B cell (primary cell): Measurements from ENCODE around the gene OR8K1. TPM values are rescaled to one million over a fixed set of nuclear protein-coding genes. Genes with fewer than 3 reads are reported as not detected.

ENCODE experiments used
- ATAC-seq: fragments of 200-7000 bp; cut with Tn5 transposase; one replicate; pipeline ENCODE4 v1.10.0; 2021; ENCODE audit warnings: low read depth, mild to moderate bottlenecking, moderate number of reproducible peaks, moderate library complexity
- CTCF ChIA-PET: fragments of 350-600 bp; sonication (Branson Sonifier 250); formaldehyde crosslinking; loops from one replicate; lab custom pipeline; 2021; ENCODE audit warnings: antibody characterized with exemption, inconsistent platforms; lab: Charles Lee
- POLR2A ChIA-PET: fragments of 350-600 bp; sonication (Branson Sonifier 250); formaldehyde crosslinking; loops from one replicate; lab custom pipeline; 2021; ENCODE audit warnings: antibody characterized with exemption; lab: Charles Lee
- DNase-seq: peaks from one replicate; pipeline ENCODE4 v3.0.0; 2013
- H2AFZ ChIP-seq: 2 replicates; pipeline ENCODE4 v1.6.1; 2012; ENCODE audit warnings: mild to moderate bottlenecking, low read depth, low read length; ENCODE audit not compliant: insufficient read depth, poor library complexity, severe bottlenecking
- H3K27ac ChIP-seq, 2 donors: 1 replicate in 1 of 2; 2 replicates in 1 of 2; pipeline ENCODE4 v1.5.1; 2012 to 2013; ENCODE audit warnings: low read length in 2 of 2, mild to moderate bottlenecking in 2 of 2, moderate library complexity in 1 of 2
- H3K27me3 ChIP-seq, 4 experiments: fragments of 200-600 bp in 1 of 4; sonication (generic) in 1 of 4; replicated peaks in 1 of 4; 1 replicate in 2 of 4; 2 replicates in 2 of 4; pipeline versions ENCODE4 v1.6.1 to v1.7.0; 2013 to 2016; ENCODE audit warnings: low read length in 3 of 4, mild to moderate bottlenecking in 2 of 4, mixed read lengths in 1 of 4, moderate library complexity in 1 of 4; ENCODE audit not compliant: insufficient read depth in 4 of 4, control insufficient read depth in 3 of 4; ENCODE audit errors: control extremely low read depth in 1 of 4
- H3K36me3 ChIP-seq, 2 experiments: replicated peaks in 1 of 2; 1 replicate in 1 of 2; 2 replicates in 1 of 2; pipeline versions ENCODE4 v1.6.1 to v1.7.1; 2013; ENCODE audit warnings: low read length in 1 of 2; ENCODE audit not compliant: insufficient read depth in 2 of 2, control insufficient read depth in 1 of 2; ENCODE audit errors: control extremely low read depth in 1 of 2, extremely low read depth in 1 of 2
- H3K4me1 ChIP-seq, 2 donors: fragments of 200-600 bp in 1 of 2; sonication (generic) in 1 of 2; 1 replicate in 1 of 2; 2 replicates in 1 of 2; pipeline versions ENCODE4 v1.5.1 to v1.6.1; 2013 to 2017; ENCODE audit warnings: low read length in 2 of 2; ENCODE audit not compliant: control insufficient read depth in 2 of 2, insufficient read depth in 2 of 2
- H3K4me2 ChIP-seq: replicated peaks from 2 replicates; pipeline ENCODE3; 2012; ENCODE audit warnings: mild to moderate bottlenecking, low read depth, low read length; ENCODE audit not compliant: poor library complexity, severe bottlenecking
- H3K4me3 ChIP-seq, 5 experiments: fragments of 200-600 bp in 1 of 5; sonication (generic) in 1 of 5; 1 replicate in 3 of 5; 2 replicates in 2 of 5; pipeline versions ENCODE4 v1.5.1 to v1.7.0; 2011 to 2016; ENCODE audit warnings: low read length in 4 of 5, mild to moderate bottlenecking in 4 of 5, low read depth in 2 of 5, control low read depth in 1 of 5, moderate library complexity in 1 of 5; ENCODE audit not compliant: insufficient read depth in 1 of 5; ENCODE audit errors: control extremely low read depth in 1 of 5, extremely low read depth in 1 of 5
- H3K79me2 ChIP-seq: fragments of 200-600 bp; sonication (generic); one replicate; pipeline ENCODE4 v1.6.0; 2016; ENCODE audit warnings: low read length; ENCODE audit not compliant: control insufficient read depth, insufficient read depth
- H3K9ac ChIP-seq: fragments of 200-600 bp; sonication (generic); 2 replicates; pipeline ENCODE4 v1.6.1; 2017; ENCODE audit warnings: mild to moderate bottlenecking, low read length, moderate library complexity
- H3K9me3 ChIP-seq, 3 donors: one replicate each; pipeline versions ENCODE4 v1.6.1 to v1.7.1; 2013; ENCODE audit warnings: low read length in 2 of 3; ENCODE audit not compliant: control insufficient read depth in 2 of 3, insufficient read depth in 1 of 3; ENCODE audit errors: control extremely low read depth in 1 of 3
- H4K20me1 ChIP-seq: 2 replicates; pipeline ENCODE4 v1.6.0; 2012; ENCODE audit warnings: mild to moderate bottlenecking, low read length; ENCODE audit not compliant: insufficient read depth, control insufficient read depth, poor library complexity, severe bottlenecking
- H3K27ac Mint-ChIP-seq: one replicate; pipeline ENCODE4 v1.8.0; 2021; ENCODE audit warnings: mixed read lengths
- H3K27me3 Mint-ChIP-seq: one replicate; pipeline ENCODE4 v1.8.0; 2021; ENCODE audit warnings: mixed read lengths
- H3K4me1 Mint-ChIP-seq: one replicate; pipeline ENCODE4 v1.8.0; 2021; ENCODE audit warnings: mixed read lengths
- H3K4me3 Mint-ChIP-seq: one replicate; pipeline ENCODE4 v1.8.0; 2021; ENCODE audit warnings: mixed read lengths
- H3K9me3 Mint-ChIP-seq: one replicate; pipeline ENCODE4 v1.8.0; 2022; ENCODE audit warnings: mixed read lengths; ENCODE audit not compliant: insufficient read depth
- CTCF ChIP-seq: fragments of 200-600 bp; IDR thresholded peaks from one replicate; pipeline ENCODE4 v1.8.0; 2022; ENCODE audit warnings: antibody characterized with exemption, mild to moderate bottlenecking
- EZH2 ChIP-seq: IDR thresholded peaks from 2 replicates; pipeline ENCODE4 v1.6.1; 2012; ENCODE audit warnings: borderline replicate concordance, low read depth, mild to moderate bottlenecking, moderate library complexity, low read length; ENCODE audit not compliant: insufficient read depth, poor library complexity, severe bottlenecking
- WGBS: methylation state at CpG from one replicate; pipeline ENCODE4 v1.1.5; 2013; ENCODE audit warnings: missing lambda C conversion rate; ENCODE audit not compliant: insufficient coverage; 5-methylcytosine and 5-hydroxymethylcytosine counted together
- intact Hi-C: fragments of 100-400 bp; cut with micrococcal nuclease; formaldehyde crosslinking; loops from one replicate; pipeline ENCODE4 v1.10.0; 2022
- polyA plus RNA-seq: library from polyadenylated mRNA; depleted of rRNA; stranded (reverse); fragments of >200 nt; gene quantifications from 2 replicates; pipeline ENCODE4 v1.2.3, GENCODE V29; 2012
- total RNA-seq, 2 donors: library from RNA; stranded (reverse); fragments of 120-200 nt in 1 of 2; gene quantifications; 1 replicate in 1 of 2; 2 replicates in 1 of 2; pipeline versions ENCODE4 v1.2.3 to v1.2.4, GENCODE V29; 2013 to 2022

Gene OR8K1
- total and polyA plus RNA-seq, 2 donors (not counting 1 experiment from before 2014, with no cell fraction given): not detected

GRCh38 chr11:56340289-56340688, 5.5 kb upstream of the OR8K1 start:
- H3K36me3 ChIP-seq: no peaks in the 10 kb centered on the region
- ChIA-PET CTCF (no interaction called here), POLR2A (no interaction called here)
- H2AFZ ChIP-seq: no peak overlapping the region
- no peaks in the 10 kb centered on the region for H3K4me1 ChIP-seq
- H3K4me2 ChIP-seq: no peak overlapping the region
- peaks cover 8% of the 10 kb centered on the region for H3K9me3 Mint-ChIP-seq
- H3K4me1 Mint-ChIP-seq: no peaks in the 10 kb centered on the region
- DNase-seq: no peak
- no peak overlapping the region for H3K4me3 ChIP-seq
- H3K27ac Mint-ChIP-seq: no peak overlapping the region
- no peak overlapping the region for H3K27ac ChIP-seq
- ATAC-seq: no peak
- intact Hi-C loops: no loop called here
- H3K9me3 ChIP-seq: peaks cover 0 to 5% (median 0%) of the 10 kb centered on the region in 3 donors
- no peak for TF ChIP-seq CTCF
- no peak for TF ChIP-seq EZH2
- no peaks in the 10 kb centered on the region for H4K20me1 ChIP-seq
- no peak overlapping the region for H3K9ac ChIP-seq
- no peaks in the 10 kb centered on the region for H3K79me2 ChIP-seq
- no peaks in the 10 kb centered on the region for H3K27me3 ChIP-seq
- H3K4me3 Mint-ChIP-seq: no peak overlapping the region
- no peaks in the 10 kb centered on the region for H3K27me3 Mint-ChIP-seq

- Histone ChIP-seq H3K4me1 (no peaks in the 10 kb centered on the region), H3K4me3 (no peak within 1 kb of the TSS), H3K4me2 (no peak within 1 kb of the TSS), H3K9me3 (no peaks in the 10 kb centered on the region), H3K27ac (no peak within 1 kb of the TSS), H3K9ac (no peak within 1 kb of the TSS), H3K36me3 (no peaks in the 10 kb centered on the region), H3K27me3 (no peaks in the 10 kb centered on the region), H3K79me2 (no peaks in the 10 kb centered on the region), H2AFZ (no peak within 1 kb of the TSS), H4K20me1 (no peaks in the 10 kb centered on the region)
- no peak within 1 kb of the TSS for H3K4me3 Mint-ChIP-seq
- no peaks in the 10 kb centered on the region for H3K4me1 Mint-ChIP-seq
- H3K27ac Mint-ChIP-seq: no peak within 1 kb of the TSS
- ATAC-seq (no peak), DNase-seq (no peak)
- ChIA-PET POLR2A (no interaction called here), CTCF (no interaction called here)
- peaks cover 3% of the 10 kb centered on the region for H3K9me3 Mint-ChIP-seq
- WGBS: no CpG with 5 or more reads among the region's 2 CpGs
- H3K27me3 Mint-ChIP-seq: no peaks in the 10 kb centered on the region
- intact Hi-C loops: no loop called here
- TF ChIP-seq CTCF (no peak), EZH2 (no peak)
These were observed 8.2 kb downstream of the OR8K1 start, which contains the start of gene OR8J1 for GRCh38 chr11:56353991-56354390. OR8J1 (plus strand) TSS chr11:56354291; CDS start chr11:56360247, 5,956 bp downstream.
